ENCODE results near the gene SGCE.

SGCE gene

GRCh38 chr7:94623820-94624219 is 32.1 kb downstream of the SGCE start:
- no peak overlapping the region for H2AFZ ChIP-seq
- H3K27me3 ChIP-seq (ENCODE audit: control insufficient read depth, insufficient read depth, low read length) = no peaks in the 10 kb centered on the region
- no peaks in the 10 kb centered on the region for H3K36me3 ChIP-seq (ENCODE audit: control insufficient read depth, insufficient read depth, low read length)
- no peak overlapping the region for H3K27ac ChIP-seq
- H3K9me3 ChIP-seq (ENCODE audit: control insufficient read depth, low read length) = no peaks in the 10 kb centered on the region
- no peaks in the 10 kb centered on the region for H3K4me1 ChIP-seq
- no peak for TF ChIP-seq CTCF (IDR thresholded peaks at IDR 0.05)
- no peak overlapping the region for H3K4me2 ChIP-seq (ENCODE audit: low read length)
- no peaks in the 10 kb centered on the region for H3K79me2 ChIP-seq
- H3K4me3 ChIP-seq (ENCODE audit: low read depth, low read length) = no peak overlapping the region
- H3K9ac ChIP-seq = no peak overlapping the region

GRCh38 chr7:94621120-94621519 is 34.8 kb downstream of the SGCE start:
- H3K9ac ChIP-seq = no peak overlapping the region
- no peaks in the 10 kb centered on the region for H3K27me3 ChIP-seq (ENCODE audit: control insufficient read depth, insufficient read depth, low read length)
- H3K4me3 ChIP-seq (ENCODE audit: low read depth, low read length) = no peak overlapping the region
- no peak for TF ChIP-seq CTCF (IDR thresholded peaks at IDR 0.05)
- H3K36me3 ChIP-seq (ENCODE audit: control insufficient read depth, insufficient read depth, low read length) = no peaks in the 10 kb centered on the region
- no peaks in the 10 kb centered on the region for H3K9me3 ChIP-seq (ENCODE audit: control insufficient read depth, low read length)
- H3K4me2 ChIP-seq (ENCODE audit: low read length) = no peak overlapping the region
- no peaks in the 10 kb centered on the region for H3K4me1 ChIP-seq
- H3K27ac ChIP-seq = no peak overlapping the region
- no peak overlapping the region for H2AFZ ChIP-seq
- H3K79me2 ChIP-seq = no peaks in the 10 kb centered on the region

- no peak for TF ChIP-seq CTCF (IDR thresholded peaks at IDR 0.05)
- H3K79me2 ChIP-seq = no peaks in the 10 kb centered on the region
These were observed 35.2 kb downstream of the SGCE start for GRCh38 chr7:94620703-94621118.

GRCh38 chr7:94618126-94618525 is 37.8 kb downstream of the SGCE start:
- H3K27ac ChIP-seq = no peak overlapping the region
- H3K27me3 ChIP-seq (ENCODE audit: control insufficient read depth, insufficient read depth, low read length) = no peaks in the 10 kb centered on the region
- no peak overlapping the region for H3K9ac ChIP-seq
- no peak overlapping the region for H2AFZ ChIP-seq
- no peak overlapping the region for H3K4me2 ChIP-seq (ENCODE audit: low read length)
- no peaks in the 10 kb centered on the region for H3K4me1 ChIP-seq
- no peaks in the 10 kb centered on the region for H3K36me3 ChIP-seq (ENCODE audit: control insufficient read depth, insufficient read depth, low read length)
- H3K79me2 ChIP-seq = no peaks in the 10 kb centered on the region
- H3K4me3 ChIP-seq (ENCODE audit: low read depth, low read length) = no peak overlapping the region
- no peaks in the 10 kb centered on the region for H3K9me3 ChIP-seq (ENCODE audit: control insufficient read depth, low read length)
- TF ChIP-seq CTCF (IDR thresholded peaks at IDR 0.05) = no peak

More at GRCh38 chr7:94620703-94621118, 35.2 kb downstream of the SGCE start:
- H3K36me3 ChIP-seq (ENCODE audit: control insufficient read depth, insufficient read depth, low read length) = no peaks in the 10 kb centered on the region
- H3K4me1 ChIP-seq = no peaks in the 10 kb centered on the region
- no peak overlapping the region for H3K4me2 ChIP-seq (ENCODE audit: low read length)
- no peak overlapping the region for H3K27ac ChIP-seq
- H2AFZ ChIP-seq = no peak overlapping the region
- no peaks in the 10 kb centered on the region for H3K27me3 ChIP-seq (ENCODE audit: control insufficient read depth, insufficient read depth, low read length)
- H3K4me3 ChIP-seq (ENCODE audit: low read depth, low read length) = no peak overlapping the region
- H3K9me3 ChIP-seq (ENCODE audit: control insufficient read depth, low read length) = no peaks in the 10 kb centered on the region
- no peak overlapping the region for H3K9ac ChIP-seq

GRCh38 chr7:94616855-94617254 is 39.1 kb downstream of the SGCE start:
- no peak overlapping the region for H3K9ac ChIP-seq
- no peak overlapping the region for H3K27ac ChIP-seq
- H3K9me3 ChIP-seq (ENCODE audit: control insufficient read depth, low read length) = no peaks in the 10 kb centered on the region
- no peaks in the 10 kb centered on the region for H3K79me2 ChIP-seq
- H2AFZ ChIP-seq = no peak overlapping the region
- H3K4me1 ChIP-seq = no peaks in the 10 kb centered on the region
- H3K27me3 ChIP-seq (ENCODE audit: control insufficient read depth, insufficient read depth, low read length) = no peaks in the 10 kb centered on the region
- no peak overlapping the region for H3K4me2 ChIP-seq (ENCODE audit: low read length)
- no peaks in the 10 kb centered on the region for H3K36me3 ChIP-seq (ENCODE audit: control insufficient read depth, insufficient read depth, low read length)
- H3K4me3 ChIP-seq (ENCODE audit: low read depth, low read length) = no peak overlapping the region
- no peak for TF ChIP-seq CTCF (IDR thresholded peaks at IDR 0.05)

Data from parathyroid adenoma (tissue), 2 donors.